ENCODE data around the gene ATG10.

ATG10 gene

GRCh38 chr5:82072138-82072537 lies 100.3 kb downstream of the ATG10 start:
- no peak overlapping the region for H3K9ac ChIP-seq (ENCODE audit: low read depth in 1 of 2, low read length in 2 of 2)
- H3K36me3 ChIP-seq (ENCODE audit: control insufficient read depth in 2 of 2, insufficient read depth in 2 of 2, low read length in 2 of 2), result no peaks in the 10 kb centered on the region
- H3K27me3 ChIP-seq (ENCODE audit: control insufficient read depth in 2 of 2, insufficient read depth in 2 of 2, low read length in 2 of 2), result no peaks in the 10 kb centered on the region
- no peak overlapping the region for H3K4me3 ChIP-seq (ENCODE audit: low read length in 2 of 2)
- no peaks in the 10 kb centered on the region for H3K9me3 ChIP-seq (ENCODE audit: control insufficient read depth in 2 of 2, low read length in 2 of 2)
- H3K4me1 ChIP-seq (ENCODE audit: control insufficient read depth in 2 of 2, insufficient read depth in 2 of 2, low read length in 2 of 2), result no peaks in the 10 kb centered on the region
- no peak overlapping the region for H3K27ac ChIP-seq (ENCODE audit: low read depth in 2 of 2, low read length in 2 of 2)

GRCh38 chr5:82073179-82073578 lies 101.4 kb downstream of the ATG10 start:
- no peaks in the 10 kb centered on the region for H3K9me3 ChIP-seq (ENCODE audit: control insufficient read depth in 2 of 2, low read length in 2 of 2)
- H3K4me3 ChIP-seq (ENCODE audit: low read length in 2 of 2), result no peak overlapping the region
- H3K9ac ChIP-seq (ENCODE audit: low read depth in 1 of 2, low read length in 2 of 2), result no peak overlapping the region
- no peak overlapping the region for H3K27ac ChIP-seq (ENCODE audit: low read depth in 2 of 2, low read length in 2 of 2)
- no peaks in the 10 kb centered on the region for H3K36me3 ChIP-seq (ENCODE audit: control insufficient read depth in 2 of 2, insufficient read depth in 2 of 2, low read length in 2 of 2)
- H3K4me1 ChIP-seq (ENCODE audit: control insufficient read depth in 2 of 2, insufficient read depth in 2 of 2, low read length in 2 of 2), result no peaks in the 10 kb centered on the region
- H3K27me3 ChIP-seq (ENCODE audit: control insufficient read depth in 2 of 2, insufficient read depth in 2 of 2, low read length in 2 of 2), result no peaks in the 10 kb centered on the region

- Histone ChIP-seq H3K9me3 (ENCODE audit: control insufficient read depth in 2 of 2, low read length in 2 of 2) (no peaks in the 10 kb centered on the region), H3K27ac (ENCODE audit: low read depth in 2 of 2, low read length in 2 of 2) (no peak overlapping the region)
Measured at GRCh38 chr5:82074950-82075349, 103.1 kb downstream of the ATG10 start.

GRCh38 chr5:82077496-82077895 lies 105.7 kb downstream of the ATG10 start:
- no peak overlapping the region for H3K27ac ChIP-seq (ENCODE audit: low read depth in 2 of 2, low read length in 2 of 2)
- no peaks in the 10 kb centered on the region for H3K4me1 ChIP-seq (ENCODE audit: control insufficient read depth in 2 of 2, insufficient read depth in 2 of 2, low read length in 2 of 2)
- no peaks in the 10 kb centered on the region for H3K27me3 ChIP-seq (ENCODE audit: control insufficient read depth in 2 of 2, insufficient read depth in 2 of 2, low read length in 2 of 2)
- no peak overlapping the region for H3K9ac ChIP-seq (ENCODE audit: low read depth in 1 of 2, low read length in 2 of 2)
- no peaks in the 10 kb centered on the region for H3K9me3 ChIP-seq (ENCODE audit: control insufficient read depth in 2 of 2, low read length in 2 of 2)
- H3K4me3 ChIP-seq (ENCODE audit: low read length in 2 of 2), result no peak overlapping the region
- no peaks in the 10 kb centered on the region for H3K36me3 ChIP-seq (ENCODE audit: control insufficient read depth in 2 of 2, insufficient read depth in 2 of 2, low read length in 2 of 2)

More at GRCh38 chr5:82074950-82075349, 103.1 kb downstream of the ATG10 start:
- H3K4me1 ChIP-seq (ENCODE audit: control insufficient read depth in 2 of 2, insufficient read depth in 2 of 2, low read length in 2 of 2), result no peaks in the 10 kb centered on the region
- H3K36me3 ChIP-seq (ENCODE audit: control insufficient read depth in 2 of 2, insufficient read depth in 2 of 2, low read length in 2 of 2), result no peaks in the 10 kb centered on the region
- H3K27me3 ChIP-seq (ENCODE audit: control insufficient read depth in 2 of 2, insufficient read depth in 2 of 2, low read length in 2 of 2), result no peaks in the 10 kb centered on the region
- H3K9ac ChIP-seq (ENCODE audit: low read depth in 1 of 2, low read length in 2 of 2), result no peak overlapping the region
- no peak overlapping the region for H3K4me3 ChIP-seq (ENCODE audit: low read length in 2 of 2)

GRCh38 chr5:82091617-82092016 lies 119.8 kb downstream of the ATG10 start:
- H3K9me3 ChIP-seq (ENCODE audit: control insufficient read depth in 2 of 2, low read length in 2 of 2), result peaks cover 0 to 5% of the 10 kb centered on the region in 2 donors
- H3K36me3 ChIP-seq (ENCODE audit: control insufficient read depth in 2 of 2, insufficient read depth in 2 of 2, low read length in 2 of 2), result no peaks in the 10 kb centered on the region
- no peak overlapping the region for H3K27ac ChIP-seq (ENCODE audit: low read depth in 2 of 2, low read length in 2 of 2)
- no peaks in the 10 kb centered on the region for H3K27me3 ChIP-seq (ENCODE audit: control insufficient read depth in 2 of 2, insufficient read depth in 2 of 2, low read length in 2 of 2)
- H3K9ac ChIP-seq (ENCODE audit: low read depth in 1 of 2, low read length in 2 of 2), result no peak overlapping the region
- no peaks in the 10 kb centered on the region for H3K4me1 ChIP-seq (ENCODE audit: control insufficient read depth in 2 of 2, insufficient read depth in 2 of 2, low read length in 2 of 2)
- H3K4me3 ChIP-seq (ENCODE audit: low read length in 2 of 2), result no peak overlapping the region

GRCh38 chr5:82095536-82095935 lies 123.7 kb downstream of the ATG10 start:
- Histone ChIP-seq H3K4me1 (ENCODE audit: control insufficient read depth in 2 of 2, insufficient read depth in 2 of 2, low read length in 2 of 2) (no peaks in the 10 kb centered on the region), H3K27me3 (ENCODE audit: control insufficient read depth in 2 of 2, insufficient read depth in 2 of 2, low read length in 2 of 2) (no peaks in the 10 kb centered on the region), H3K27ac (ENCODE audit: low read depth in 2 of 2, low read length in 2 of 2) (no peak overlapping the region), H3K4me3 (ENCODE audit: low read length in 2 of 2) (no peak overlapping the region), H3K9me3 (ENCODE audit: control insufficient read depth in 2 of 2, low read length in 2 of 2) (peaks cover 0 to 5% of the 10 kb centered on the region in 2 donors), H3K36me3 (ENCODE audit: control insufficient read depth in 2 of 2, insufficient read depth in 2 of 2, low read length in 2 of 2) (no peaks in the 10 kb centered on the region), H3K9ac (ENCODE audit: low read depth in 1 of 2, low read length in 2 of 2) (no peak overlapping the region)

GRCh38 chr5:82096249-82096648 lies 124.4 kb downstream of the ATG10 start:
- no peaks in the 10 kb centered on the region for H3K4me1 ChIP-seq (ENCODE audit: control insufficient read depth in 2 of 2, insufficient read depth in 2 of 2, low read length in 2 of 2)
- H3K9me3 ChIP-seq (ENCODE audit: control insufficient read depth in 2 of 2, low read length in 2 of 2), result peaks cover 0 to 5% of the 10 kb centered on the region in 2 donors
- H3K9ac ChIP-seq (ENCODE audit: low read depth in 1 of 2, low read length in 2 of 2), result no peak overlapping the region
- H3K27me3 ChIP-seq (ENCODE audit: control insufficient read depth in 2 of 2, insufficient read depth in 2 of 2, low read length in 2 of 2), result no peaks in the 10 kb centered on the region
- no peak overlapping the region for H3K4me3 ChIP-seq (ENCODE audit: low read length in 2 of 2)
- no peaks in the 10 kb centered on the region for H3K36me3 ChIP-seq (ENCODE audit: control insufficient read depth in 2 of 2, insufficient read depth in 2 of 2, low read length in 2 of 2)
- no peak overlapping the region for H3K27ac ChIP-seq (ENCODE audit: low read depth in 2 of 2, low read length in 2 of 2)

GRCh38 chr5:82100303-82101077 lies 128.7 kb downstream of the ATG10 start:
- Histone ChIP-seq H3K27ac (ENCODE audit: low read depth in 2 of 2, low read length in 2 of 2) (no peak overlapping the region), H3K36me3 (ENCODE audit: control insufficient read depth in 2 of 2, insufficient read depth in 2 of 2, low read length in 2 of 2) (no peaks in the 10 kb centered on the region), H3K27me3 (ENCODE audit: control insufficient read depth in 2 of 2, insufficient read depth in 2 of 2, low read length in 2 of 2) (no peaks in the 10 kb centered on the region), H3K4me3 (ENCODE audit: low read length in 2 of 2) (no peak overlapping the region), H3K4me1 (ENCODE audit: control insufficient read depth in 2 of 2, insufficient read depth in 2 of 2, low read length in 2 of 2) (no peaks in the 10 kb centered on the region), H3K9me3 (ENCODE audit: control insufficient read depth in 2 of 2, low read length in 2 of 2) (no peaks in the 10 kb centered on the region), H3K9ac (ENCODE audit: low read depth in 1 of 2, low read length in 2 of 2) (no peak overlapping the region)

- peaks cover 0 to 2% of the 10 kb centered on the region in 2 donors for H3K4me1 ChIP-seq (ENCODE audit: control insufficient read depth in 2 of 2, insufficient read depth in 2 of 2, low read length in 2 of 2)
- no peaks in the 10 kb centered on the region for H3K36me3 ChIP-seq (ENCODE audit: control insufficient read depth in 2 of 2, insufficient read depth in 2 of 2, low read length in 2 of 2)
- no peak overlapping the region for H3K27ac ChIP-seq (ENCODE audit: low read depth in 2 of 2, low read length in 2 of 2)
- no peak overlapping the region for H3K9ac ChIP-seq (ENCODE audit: low read depth in 1 of 2, low read length in 2 of 2)
- no peak overlapping the region for H3K4me3 ChIP-seq (ENCODE audit: low read length in 2 of 2)
- no peaks in the 10 kb centered on the region for H3K9me3 ChIP-seq (ENCODE audit: control insufficient read depth in 2 of 2, low read length in 2 of 2)
- no peaks in the 10 kb centered on the region for H3K27me3 ChIP-seq (ENCODE audit: control insufficient read depth in 2 of 2, insufficient read depth in 2 of 2, low read length in 2 of 2)
Measured at GRCh38 chr5:82104872-82105271, 133.0 kb downstream of the ATG10 start.

- Histone ChIP-seq H3K27ac (ENCODE audit: low read depth in 2 of 2, low read length in 2 of 2) (no peak overlapping the region), H3K9me3 (ENCODE audit: control insufficient read depth in 2 of 2, low read length in 2 of 2) (no peaks in the 10 kb centered on the region), H3K9ac (ENCODE audit: low read depth in 1 of 2, low read length in 2 of 2) (no peak overlapping the region), H3K36me3 (ENCODE audit: control insufficient read depth in 2 of 2, insufficient read depth in 2 of 2, low read length in 2 of 2) (no peaks in the 10 kb centered on the region), H3K4me1 (ENCODE audit: control insufficient read depth in 2 of 2, insufficient read depth in 2 of 2, low read length in 2 of 2) (peaks cover 0 to 2% of the 10 kb centered on the region in 2 donors), H3K4me3 (ENCODE audit: low read length in 2 of 2) (no peak overlapping the region), H3K27me3 (ENCODE audit: control insufficient read depth in 2 of 2, insufficient read depth in 2 of 2, low read length in 2 of 2) (no peaks in the 10 kb centered on the region)
Measured at GRCh38 chr5:82105457-82105856, 133.6 kb downstream of the ATG10 start.

All from mucosa of rectum (tissue), 2 donors.